ENCODE measurements around the gene MINDY4B.

GRCh38 chr3:150874666-150875219, 30.5 kb downstream of the MINDY4B start:
- TF ChIP-seq CTCF (IDR thresholded peaks at IDR 0.05) (no peak), POLR2A (IDR thresholded peaks at IDR 0.05) (no peak), POLR2AphosphoS5 (IDR thresholded peaks at IDR 0.05) (no peak)

Data from prostate gland (tissue), 2 donors.